ENCODE data around the gene DSC3. TPM values are rescaled to one million over a fixed set of nuclear protein-coding genes. Genes with fewer than 3 reads are reported as not detected.
"Not testable (repeated sequence)": the region's sequence is repeated elsewhere in the genome, so short reads cannot be mapped to it uniquely, and the experiment has no call there.

Gene DSC3
- polyA plus RNA-seq, 3 donors from 2014 or later = not detected

DNA sequence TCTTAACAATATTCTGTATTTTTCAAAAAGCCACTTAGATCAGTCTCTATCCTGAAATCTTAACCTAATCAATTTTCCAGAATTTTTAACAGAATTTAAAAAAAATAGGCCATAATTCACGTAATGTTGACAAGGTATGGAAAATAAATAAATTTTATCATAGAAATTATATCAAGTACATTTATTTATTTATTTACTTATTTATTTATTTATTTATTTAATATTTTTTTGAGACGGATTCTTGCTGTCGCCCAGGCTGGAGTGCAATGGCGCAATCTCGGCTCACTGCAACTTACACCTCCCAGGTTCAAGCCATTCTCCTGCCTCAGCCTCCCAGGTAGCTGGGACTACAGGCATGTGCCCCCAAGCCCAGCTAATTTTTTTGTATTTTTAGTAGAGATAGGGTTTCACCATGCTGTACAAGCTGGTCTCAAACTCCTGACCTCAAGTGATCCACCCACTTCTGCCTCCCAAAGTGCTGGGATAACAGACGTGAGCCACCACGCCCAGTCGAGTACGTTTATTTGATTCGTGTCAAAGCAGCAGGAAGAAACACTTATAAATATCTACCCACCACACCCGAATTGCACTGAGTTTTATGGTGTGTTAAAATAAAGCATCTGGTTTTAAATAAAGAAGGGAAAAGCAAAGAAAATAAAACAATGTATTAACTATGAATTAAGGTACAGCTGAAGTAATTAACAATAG is 60.1 kb downstream of the DSC3 start:
- Mint-ChIP-seq H3K36me3 (peaks cover 0 to 3% (median 0%) of the 10 kb centered on the region in 3 donors), H3K4me1 (no peaks in the 10 kb centered on the region), H3K9me3 (peaks cover 2 to 15% (median 6%) of the 10 kb centered on the region in 6 donors), H3K4me3 (no peak overlapping the region), H3K27ac (no peak overlapping the region), H3K27me3 (ENCODE audit: low read depth in 3 of 3) (peaks cover 0 to 2% (median 0%) of the 10 kb centered on the region in 3 donors)
- DNase-seq = no peak

DNA sequence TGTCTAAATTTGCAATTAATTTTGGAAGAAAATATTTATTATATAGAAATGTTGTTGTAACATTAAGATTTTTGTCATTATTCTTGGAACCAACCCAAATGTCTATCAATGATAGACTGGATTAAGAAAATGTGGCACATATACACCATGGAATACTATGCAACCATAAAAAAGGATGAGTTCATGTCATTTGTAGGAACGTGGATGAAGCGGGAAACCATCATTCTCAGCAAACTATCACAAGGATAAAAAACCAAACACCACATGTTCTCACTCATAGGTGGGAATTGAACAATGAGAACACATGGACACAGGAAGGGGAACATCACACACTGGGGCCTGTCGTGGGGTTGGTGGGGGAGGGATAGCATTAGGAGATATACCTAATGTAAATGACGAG is 64.5 kb downstream of the DSC3 start:
- not testable (repeated sequence) for H3K27ac Mint-ChIP-seq; H3K9me3 Mint-ChIP-seq; H3K27me3 Mint-ChIP-seq (ENCODE audit: low read depth in 3 of 3); H3K4me1 Mint-ChIP-seq; H3K36me3 Mint-ChIP-seq; H3K4me3 Mint-ChIP-seq; DNase-seq

DNA sequence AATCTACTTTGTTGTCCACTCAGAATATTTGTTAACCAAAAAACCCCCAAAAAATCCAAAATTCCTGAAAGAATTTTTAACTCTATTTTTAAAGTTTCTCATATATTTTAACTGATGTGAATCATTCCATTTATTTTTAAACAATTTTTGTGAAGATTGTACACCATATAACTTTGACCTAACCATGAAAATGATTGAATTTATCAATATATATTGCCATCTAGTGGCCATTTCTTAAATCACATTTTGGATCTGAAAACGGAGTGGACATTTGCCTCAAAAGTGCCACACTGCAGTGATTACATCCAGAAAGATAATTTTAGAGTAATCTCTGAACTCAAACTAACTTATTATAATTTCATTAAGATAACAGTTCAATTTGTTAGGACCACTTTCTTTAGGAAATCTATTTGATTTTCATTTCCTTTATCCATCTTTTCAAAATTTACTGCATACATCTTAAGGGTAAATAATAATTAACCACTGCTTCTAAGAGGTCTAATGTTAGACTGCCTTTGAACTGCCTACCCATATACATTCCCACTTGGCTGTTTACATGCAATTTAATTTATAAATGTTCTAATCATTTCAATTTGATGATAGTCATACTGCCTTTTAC is 71.1 kb downstream of the DSC3 start:
- Mint-ChIP-seq H3K36me3 (no peaks in the 10 kb centered on the region), H3K9me3 (peaks cover 0 to 2% (median 0%) of the 10 kb centered on the region in 6 donors), H3K4me1 (no peaks in the 10 kb centered on the region), H3K27ac (no peak overlapping the region), H3K27me3 (ENCODE audit: low read depth in 3 of 3) (peaks cover 0 to 2% (median 1%) of the 10 kb centered on the region in 3 donors), H3K4me3 (no peak overlapping the region)
- DNase-seq = peak in 1 of 3 donors; percentile 8

DNA sequence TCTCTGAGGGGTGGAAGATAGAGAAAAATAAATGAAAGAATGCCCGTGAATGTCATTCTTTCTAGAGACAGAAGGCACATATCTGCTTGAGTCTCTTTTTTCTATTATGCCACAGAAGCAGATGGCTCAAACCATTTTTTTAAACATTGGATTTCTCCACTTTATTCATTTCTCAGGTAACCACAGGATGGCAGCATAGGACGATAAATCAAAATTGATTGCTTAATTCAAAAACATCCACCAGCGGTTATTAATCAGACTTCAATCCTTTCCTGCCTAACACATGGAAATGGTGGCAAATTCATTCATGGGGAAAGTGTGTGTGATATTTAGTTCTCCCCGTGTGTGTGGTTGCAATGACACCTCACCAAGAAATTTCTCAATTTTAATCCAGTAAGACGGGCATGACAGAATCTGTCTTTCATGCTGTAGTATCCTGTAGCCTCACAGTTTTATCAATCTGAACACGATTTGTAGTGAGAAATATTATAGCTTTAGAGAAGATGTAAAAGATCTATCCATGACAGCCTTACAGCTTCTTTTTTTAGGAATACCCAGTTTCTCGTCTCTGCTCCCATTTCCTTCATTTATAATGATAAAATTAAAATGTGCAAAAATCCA is 72.2 kb downstream of the DSC3 start:
- no peaks in the 10 kb centered on the region for H3K4me1 Mint-ChIP-seq
- H3K36me3 Mint-ChIP-seq = no peaks in the 10 kb centered on the region
- peaks cover 0 to 1% (median 0%) of the 10 kb centered on the region in 3 donors for H3K27me3 Mint-ChIP-seq (ENCODE audit: low read depth in 3 of 3)
- no peak overlapping the region for H3K4me3 Mint-ChIP-seq
- DNase-seq = no peak
- peaks cover 0 to 2% (median 0%) of the 10 kb centered on the region in 6 donors for H3K9me3 Mint-ChIP-seq
- H3K27ac Mint-ChIP-seq = no peak overlapping the region

DNA sequence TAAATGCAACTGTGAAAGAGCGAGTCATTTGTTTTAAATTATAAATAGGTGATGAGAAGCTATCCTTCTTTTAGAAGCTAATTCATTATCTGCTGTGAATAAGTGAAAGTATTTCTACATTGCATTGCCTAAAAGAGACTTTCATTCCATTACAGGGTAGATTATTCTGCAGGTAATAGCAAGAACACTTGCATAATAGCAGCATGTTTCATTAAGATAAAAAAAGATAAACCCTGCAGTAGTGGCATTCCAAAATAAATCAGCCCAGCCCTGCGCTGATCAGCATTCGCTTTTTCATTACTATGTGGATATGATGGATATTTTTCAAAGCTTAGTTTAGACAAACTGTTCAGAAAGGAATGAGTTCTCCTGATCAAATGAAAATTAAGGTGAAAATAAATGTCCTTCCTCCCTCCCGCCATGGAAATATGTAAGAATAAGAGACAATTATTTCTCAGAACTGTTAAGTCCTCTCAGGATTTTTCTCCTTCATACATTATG is 72.8 kb downstream of the DSC3 start:
- H3K9me3 Mint-ChIP-seq = peaks cover 0 to 2% (median 0%) of the 10 kb centered on the region in 6 donors

DNA sequence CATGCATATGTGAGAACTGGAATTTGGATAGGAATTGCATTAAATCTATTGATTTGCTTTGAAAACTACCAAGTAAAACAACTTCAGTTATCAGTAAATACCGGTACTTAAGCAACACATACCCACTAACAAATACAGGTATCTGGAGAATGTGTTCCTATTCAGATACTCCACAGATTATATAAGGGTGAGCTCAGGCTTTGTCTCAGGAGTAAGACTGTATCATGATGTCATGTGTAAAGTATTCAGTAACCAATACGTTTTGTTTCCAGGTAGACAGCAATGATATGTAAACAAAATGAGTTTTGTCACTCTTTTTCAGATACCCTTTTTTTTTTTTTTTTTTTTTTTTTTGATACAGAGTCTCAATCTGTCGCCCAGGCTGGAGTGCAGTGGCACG is 74.8 kb downstream of the DSC3 start:
- DNase-seq = no peak
- no peaks in the 10 kb centered on the region for H3K36me3 Mint-ChIP-seq
- no peak overlapping the region for H3K4me3 Mint-ChIP-seq
- no peaks in the 10 kb centered on the region for H3K4me1 Mint-ChIP-seq
- peaks cover 0 to 2% (median 0%) of the 10 kb centered on the region in 6 donors for H3K9me3 Mint-ChIP-seq
- H3K27me3 Mint-ChIP-seq (ENCODE audit: low read depth in 3 of 3) = peaks cover 0 to 2% (median 0%) of the 10 kb centered on the region in 3 donors
- no peak overlapping the region for H3K27ac Mint-ChIP-seq

More for the DNA sequence above, 72.8 kb downstream of the DSC3 start:
- DNase-seq = no peak
- H3K27me3 Mint-ChIP-seq (ENCODE audit: low read depth in 3 of 3) = peaks cover 0 to 1% (median 0%) of the 10 kb centered on the region in 3 donors
- no peaks in the 10 kb centered on the region for H3K36me3 Mint-ChIP-seq
- H3K4me3 Mint-ChIP-seq = no peak overlapping the region
- H3K4me1 Mint-ChIP-seq = no peaks in the 10 kb centered on the region
- no peak overlapping the region for H3K27ac Mint-ChIP-seq

DNA sequence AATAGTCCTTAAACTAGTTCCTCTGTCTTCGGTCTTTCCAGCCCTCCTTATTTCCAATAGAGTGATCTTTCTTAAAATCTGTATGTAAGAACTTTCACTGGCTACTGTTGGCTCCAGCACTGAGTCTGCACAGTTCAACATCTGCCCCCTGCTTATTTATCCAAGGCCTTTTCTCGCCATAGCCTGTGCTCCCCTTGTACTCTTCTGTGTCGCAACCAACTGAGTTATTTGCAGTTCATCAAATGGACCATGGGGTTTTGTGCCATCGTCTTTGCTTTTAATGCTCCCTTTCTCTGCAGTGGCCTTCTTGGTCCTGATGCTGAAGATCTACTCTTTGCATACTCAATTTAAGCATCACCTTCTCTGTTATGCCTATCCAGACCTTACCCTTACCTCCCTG is 77.3 kb downstream of the DSC3 start:
- Mint-ChIP-seq H3K4me3 (no peak overlapping the region), H3K9me3 (peaks cover 0 to 2% (median 0%) of the 10 kb centered on the region in 6 donors), H3K27me3 (ENCODE audit: low read depth in 3 of 3) (peaks cover 0 to 1% (median 0%) of the 10 kb centered on the region in 3 donors), H3K4me1 (no peaks in the 10 kb centered on the region), H3K36me3 (no peaks in the 10 kb centered on the region), H3K27ac (no peak overlapping the region)
- no peak for DNase-seq

DNA sequence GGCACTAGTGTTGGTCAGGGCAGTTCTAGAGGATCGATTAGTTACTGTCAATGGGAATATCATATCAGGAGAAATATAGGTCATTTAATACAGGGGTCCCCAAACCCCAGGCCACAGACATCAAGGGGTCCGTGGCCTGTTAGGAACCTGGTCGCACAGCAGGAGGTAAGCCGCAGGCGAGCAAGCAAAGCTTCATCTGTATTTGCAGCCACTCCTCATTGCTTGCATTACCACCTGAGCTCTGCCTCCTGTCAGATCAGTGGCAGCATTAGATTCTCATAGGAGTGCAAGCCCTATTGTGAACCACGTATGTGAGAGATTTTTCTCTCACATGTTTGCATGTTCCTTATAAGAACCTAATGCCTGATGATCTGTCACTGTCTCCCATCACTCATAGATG is 81.9 kb downstream of the DSC3 start:
- Mint-ChIP-seq H3K27ac (no peak overlapping the region), H3K4me3 (no peak overlapping the region), H3K4me1 (no peaks in the 10 kb centered on the region), H3K27me3 (ENCODE audit: low read depth in 3 of 3) (peaks cover 0 to 1% (median 0%) of the 10 kb centered on the region in 3 donors), H3K9me3 (peaks cover 0 to 4% (median 2%) of the 10 kb centered on the region in 6 donors), H3K36me3 (no peaks in the 10 kb centered on the region)
- DNase-seq = no peak

DNA sequence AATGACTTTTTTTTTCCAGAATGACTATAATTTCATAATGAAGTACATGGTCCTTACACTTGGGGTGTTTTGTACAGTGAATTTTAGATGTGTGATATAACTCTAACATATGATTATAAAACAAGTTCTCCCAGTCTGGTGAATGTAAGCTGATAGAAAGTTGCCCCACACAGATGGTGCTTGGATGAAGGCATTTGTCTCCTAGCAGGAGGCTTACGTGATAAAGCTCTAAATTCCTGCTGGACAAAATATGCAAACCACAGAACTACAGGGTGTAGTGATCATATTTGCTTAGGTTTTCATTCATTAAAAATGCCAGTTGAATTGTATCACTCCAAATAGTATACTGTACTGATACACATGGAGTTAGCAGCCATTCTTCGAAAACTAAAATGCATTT is 85.5 kb downstream of the DSC3 start:
- Mint-ChIP-seq H3K4me1 (no peaks in the 10 kb centered on the region), H3K9me3 (peaks cover 0 to 7% (median 2%) of the 10 kb centered on the region in 6 donors), H3K27me3 (ENCODE audit: low read depth in 3 of 3) (no peaks in the 10 kb centered on the region), H3K27ac (no peak overlapping the region), H3K4me3 (no peak overlapping the region), H3K36me3 (no peaks in the 10 kb centered on the region)
- no peak for DNase-seq

DNA sequence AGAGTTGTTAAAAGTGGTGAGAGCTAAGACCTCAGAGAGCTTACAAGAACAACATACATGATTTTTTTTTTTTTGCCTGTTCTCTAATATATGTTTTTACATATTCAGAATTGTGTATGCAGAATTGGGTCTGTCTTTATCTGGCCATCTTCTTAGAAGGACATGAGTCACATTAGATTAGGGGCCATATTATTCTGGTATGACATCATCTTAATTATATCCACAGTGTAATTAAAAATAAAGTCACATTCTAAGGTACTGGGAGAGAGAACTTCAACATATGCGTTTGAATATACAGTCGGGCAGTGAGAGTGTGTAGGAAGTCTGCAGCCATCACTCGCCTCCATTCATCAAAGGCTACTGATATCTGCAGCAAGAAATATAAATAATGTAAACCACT is 88.3 kb downstream of the DSC3 start:
- peaks cover 0 to 7% (median 3%) of the 10 kb centered on the region in 6 donors for H3K9me3 Mint-ChIP-seq
- no peaks in the 10 kb centered on the region for H3K4me1 Mint-ChIP-seq
- no peak overlapping the region for H3K27ac Mint-ChIP-seq
- H3K27me3 Mint-ChIP-seq (ENCODE audit: low read depth in 3 of 3) = no peaks in the 10 kb centered on the region
- H3K4me3 Mint-ChIP-seq = no peak overlapping the region
- H3K36me3 Mint-ChIP-seq = no peaks in the 10 kb centered on the region
- no peak for DNase-seq

DNA sequence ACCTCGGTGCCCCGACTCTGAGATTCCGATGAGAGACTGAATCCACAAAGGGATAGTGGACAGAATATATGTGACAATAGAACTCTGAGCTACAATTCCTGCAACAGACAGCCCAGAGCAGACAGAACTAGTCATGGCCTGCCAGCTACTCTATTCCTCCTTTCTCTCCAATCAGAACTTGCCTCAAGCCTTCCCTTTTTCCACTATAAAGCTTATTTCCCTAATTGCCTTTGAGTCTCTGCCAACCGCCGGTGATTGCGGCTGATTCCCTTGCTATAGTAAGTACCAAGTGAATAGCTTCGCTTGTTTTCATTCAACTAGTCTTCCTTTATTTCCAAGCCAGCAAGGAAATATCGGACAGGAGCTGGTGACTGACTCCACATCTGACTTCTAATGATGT is 96.8 kb downstream of the DSC3 start:
- Mint-ChIP-seq H3K4me3 (no peak overlapping the region), H3K27ac (no peak overlapping the region), H3K9me3 (peaks cover 8 to 34% (median 14%) of the 10 kb centered on the region in 6 donors), H3K4me1 (no peaks in the 10 kb centered on the region), H3K36me3 (no peaks in the 10 kb centered on the region), H3K27me3 (ENCODE audit: low read depth in 3 of 3) (peaks cover 0 to 6% (median 1%) of the 10 kb centered on the region in 3 donors)
- DNase-seq = no peak

DNA sequence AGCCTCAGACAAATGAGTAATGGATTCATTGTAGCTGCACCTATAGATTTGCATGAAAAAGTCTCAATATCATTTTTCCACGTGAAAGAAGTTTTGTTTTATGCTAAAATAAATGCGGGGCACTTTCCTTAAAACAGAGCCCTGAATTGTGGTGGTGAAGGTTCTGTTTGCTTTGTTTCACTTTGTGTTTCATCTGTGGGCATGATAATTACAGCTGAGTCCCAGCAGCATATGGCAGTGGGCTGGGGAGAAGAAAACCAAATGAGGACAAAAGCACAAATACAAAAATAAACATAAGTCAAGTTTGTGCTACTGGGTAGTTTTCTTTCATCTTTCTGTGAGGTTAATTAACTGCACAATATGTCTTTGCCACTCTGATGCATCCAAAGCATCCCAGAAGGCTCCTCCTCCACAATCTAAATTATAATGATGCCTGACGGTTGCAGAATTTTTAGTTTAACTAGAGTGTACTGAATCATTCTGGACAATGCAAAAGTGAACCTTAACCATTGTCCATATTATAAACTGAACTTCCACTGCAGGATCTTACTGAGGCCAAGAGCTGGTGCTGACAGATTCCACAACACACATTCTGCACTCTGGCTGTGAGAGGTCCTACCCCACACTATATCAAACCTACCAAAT is 97.6 kb downstream of the DSC3 start:
- Mint-ChIP-seq H3K36me3 (no peaks in the 10 kb centered on the region), H3K27ac (no peak overlapping the region), H3K4me1 (no peaks in the 10 kb centered on the region), H3K9me3 (peaks cover 9 to 40% (median 15%) of the 10 kb centered on the region in 6 donors), H3K4me3 (no peak overlapping the region), H3K27me3 (ENCODE audit: low read depth in 3 of 3) (peaks cover 0 to 6% (median 1%) of the 10 kb centered on the region in 3 donors)
- DNase-seq = no peak

DNA sequence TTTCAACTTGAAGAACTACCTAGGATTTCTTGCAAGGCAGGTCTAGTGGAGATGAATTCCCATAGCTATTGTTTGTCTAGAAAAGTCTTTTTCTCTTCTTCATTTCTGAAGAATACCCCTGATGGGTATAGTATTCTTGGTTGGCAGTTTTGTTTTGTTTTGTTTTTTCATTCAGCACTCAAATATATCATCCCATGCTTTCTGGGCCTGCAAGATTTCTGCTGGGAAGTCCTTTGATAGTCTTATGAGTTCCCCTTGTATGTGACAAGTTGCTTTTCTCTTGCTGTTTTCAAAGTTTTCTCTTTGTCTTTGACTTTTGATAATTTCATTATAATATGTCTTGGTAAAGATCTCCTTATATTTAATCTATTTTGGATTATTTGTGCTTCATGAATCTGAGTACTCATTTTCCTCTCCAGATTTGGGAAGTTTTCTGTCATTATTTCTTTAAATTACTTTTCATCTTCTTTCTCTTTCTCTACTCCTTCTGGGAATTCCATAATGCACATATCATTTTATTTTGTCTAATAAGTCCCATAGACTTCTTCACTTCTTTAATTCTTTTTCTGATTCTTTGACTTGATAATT is 101.5 kb downstream of the DSC3 start:
- Mint-ChIP-seq H3K4me3 (no peak overlapping the region), H3K36me3 (no peaks in the 10 kb centered on the region), H3K27me3 (ENCODE audit: low read depth in 3 of 3) (peaks cover 0 to 6% (median 1%) of the 10 kb centered on the region in 3 donors), H3K4me1 (no peaks in the 10 kb centered on the region), H3K27ac (no peak overlapping the region), H3K9me3 (peaks cover 8 to 42% (median 22%) of the 10 kb centered on the region in 6 donors)
- no peak for DNase-seq

Measured in immature natural killer cell (primary cell).